Mucosa of descending colon (tissue), 3 donors: Measurements from ENCODE around the gene MSX2. TPM values are rescaled to one million over a fixed set of nuclear protein-coding genes. Genes with fewer than 3 reads are reported as not detected.

Experiments
- ATAC-seq: fragments of 200-7000 bp; cut with Tn5 transposase; one replicate; pipeline ENCODE4 v1.9.1; 2020; ENCODE audit warnings: mild to moderate bottlenecking, moderate library complexity
- DNase-seq, 3 donors: peaks; one replicate each; pipeline ENCODE4 v3.0.0-alpha.2; 2020
- H3K36me3 ChIP-seq: fragments of 200-600 bp; one replicate; pipeline ENCODE4 v1.8.0; 2021; ENCODE audit warnings: low read depth, mild to moderate bottlenecking
- H3K4me1 ChIP-seq: fragments of 200-600 bp; one replicate; pipeline ENCODE4 v1.8.0; 2021; ENCODE audit warnings: low read depth, mild to moderate bottlenecking
- H3K4me3 ChIP-seq: fragments of 200-600 bp; one replicate; pipeline ENCODE4 v1.8.0; 2021; ENCODE audit warnings: mild to moderate bottlenecking
- H3K9me3 ChIP-seq: fragments of 200-600 bp; one replicate; pipeline ENCODE4 v1.8.0; 2021; ENCODE audit warnings: mild to moderate bottlenecking
- intact Hi-C, 2 donors: fragments of 100-400 bp; cut with DNase I in 1 of 2; cut with micrococcal nuclease in 1 of 2; formaldehyde crosslinking; loops; one replicate each; pipeline versions ENCODE4 v1.11.0 to v1.11.1; 2022; cut with DNase I, micrococcal nuclease
- total RNA-seq, 3 donors: library from RNA; stranded (reverse); fragmentation: NEBNext Ultra II Directional in 2 of 3; extraction: Animal tissue kit (Norgen Biotek cat#: 25700) in 2 of 3; gene quantifications; one replicate each; pipeline versions ENCODE4 v1.2.1 to v1.2.4, GENCODE V29; 2021 to 2023
- TF ChIP-seq, protein P1 (sequence below): fragments of 200-600 bp; IDR thresholded peaks from one replicate; pipeline ENCODE4 v1.8.0; 2022; ENCODE audit warnings: antibody characterized with exemption, mild to moderate bottlenecking
- donor health status: DM: no; HTN: no; CAD: no; lungs with moderate emphysema.
- donor health status: DM: no; HTN: no; CAD: no.
- donor health status: DM: no; HTN: yes; CAD: no.

Gene MSX2
- total RNA-seq, 3 donors from 2014 or later = 0.17 to 0.66 (median 0.31) TPM

GRCh38 chr5:174718880-174719610, 5.3 kb upstream of the MSX2 start:
- DNase-seq (no peak), ATAC-seq (no peak)
- Histone ChIP-seq H3K9me3 (no peaks in the 10 kb centered on the region), H3K36me3 (no peaks in the 10 kb centered on the region), H3K4me1 (no peaks in the 10 kb centered on the region), H3K4me3 (no peak overlapping the region)
- TF ChIP-seq, protein P1, sequence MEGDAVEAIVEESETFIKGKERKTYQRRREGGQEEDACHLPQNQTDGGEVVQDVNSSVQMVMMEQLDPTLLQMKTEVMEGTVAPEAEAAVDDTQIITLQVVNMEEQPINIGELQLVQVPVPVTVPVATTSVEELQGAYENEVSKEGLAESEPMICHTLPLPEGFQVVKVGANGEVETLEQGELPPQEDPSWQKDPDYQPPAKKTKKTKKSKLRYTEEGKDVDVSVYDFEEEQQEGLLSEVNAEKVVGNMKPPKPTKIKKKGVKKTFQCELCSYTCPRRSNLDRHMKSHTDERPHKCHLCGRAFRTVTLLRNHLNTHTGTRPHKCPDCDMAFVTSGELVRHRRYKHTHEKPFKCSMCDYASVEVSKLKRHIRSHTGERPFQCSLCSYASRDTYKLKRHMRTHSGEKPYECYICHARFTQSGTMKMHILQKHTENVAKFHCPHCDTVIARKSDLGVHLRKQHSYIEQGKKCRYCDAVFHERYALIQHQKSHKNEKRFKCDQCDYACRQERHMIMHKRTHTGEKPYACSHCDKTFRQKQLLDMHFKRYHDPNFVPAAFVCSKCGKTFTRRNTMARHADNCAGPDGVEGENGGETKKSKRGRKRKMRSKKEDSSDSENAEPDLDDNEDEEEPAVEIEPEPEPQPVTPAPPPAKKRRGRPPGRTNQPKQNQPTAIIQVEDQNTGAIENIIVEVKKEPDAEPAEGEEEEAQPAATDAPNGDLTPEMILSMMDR = no peak
- intact Hi-C loops = no loop called here

DNA sequence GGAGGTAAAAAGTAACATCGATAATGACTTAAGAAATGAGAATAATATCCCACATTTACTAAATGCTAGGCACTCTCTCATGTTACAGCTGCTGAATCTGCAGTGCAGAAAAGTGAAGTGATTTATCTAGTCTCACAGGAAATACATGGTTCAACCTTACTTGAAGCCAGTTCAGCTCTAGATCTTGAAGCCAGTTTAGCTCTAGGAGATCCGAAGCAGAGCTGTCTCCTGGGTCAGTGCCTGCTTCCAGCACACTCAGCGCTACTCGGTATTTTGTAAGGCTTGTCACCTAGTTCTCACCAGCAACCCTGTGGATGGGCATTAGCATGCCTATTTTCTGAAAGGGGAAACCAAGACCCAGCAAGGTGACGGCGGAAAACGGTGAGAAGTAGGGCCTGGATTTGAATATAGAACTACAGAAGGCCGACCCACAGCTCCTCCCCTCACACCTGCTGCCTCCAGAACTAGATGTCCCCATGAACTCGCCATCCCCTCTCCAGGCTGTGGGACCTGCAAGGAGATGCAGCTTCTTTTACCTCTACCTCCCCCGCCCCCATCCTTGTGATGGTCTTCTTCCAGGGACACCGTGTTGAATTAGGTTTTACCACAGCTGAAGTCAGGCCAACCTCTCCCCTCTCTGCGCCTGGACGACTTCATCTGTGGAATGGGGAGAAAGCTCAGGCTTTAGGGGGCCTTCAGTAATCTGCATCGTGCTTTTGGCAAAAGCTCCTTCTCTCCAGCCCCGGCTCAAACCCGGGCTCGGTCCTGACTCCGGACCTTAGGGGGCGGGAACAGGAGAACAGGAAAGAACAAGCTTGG, 4.4 kb upstream of the MSX2 start:
- no peak for ATAC-seq
- Histone ChIP-seq H3K4me1 (peaks cover under 1% of the 10 kb centered on the region), H3K9me3 (no peaks in the 10 kb centered on the region), H3K36me3 (no peaks in the 10 kb centered on the region), H3K4me3 (no peak overlapping the region)
- DNase-seq = no peak
- intact Hi-C loops = no loop called here
- TF ChIP-seq, protein P1 = no peak

- intact Hi-C loops = no loop called here
- Histone ChIP-seq H3K36me3 (no peaks in the 10 kb centered on the region), H3K4me1 (peaks cover 6% of the 10 kb centered on the region), H3K4me3 (no peak overlapping the region), H3K9me3 (no peaks in the 10 kb centered on the region)
- TF ChIP-seq, protein P1 = no peak
- DNase-seq = no peak
- ATAC-seq = no peak
These were observed 3.5 kb upstream of the MSX2 start for GRCh38 chr5:174720612-174721529.

DNA sequence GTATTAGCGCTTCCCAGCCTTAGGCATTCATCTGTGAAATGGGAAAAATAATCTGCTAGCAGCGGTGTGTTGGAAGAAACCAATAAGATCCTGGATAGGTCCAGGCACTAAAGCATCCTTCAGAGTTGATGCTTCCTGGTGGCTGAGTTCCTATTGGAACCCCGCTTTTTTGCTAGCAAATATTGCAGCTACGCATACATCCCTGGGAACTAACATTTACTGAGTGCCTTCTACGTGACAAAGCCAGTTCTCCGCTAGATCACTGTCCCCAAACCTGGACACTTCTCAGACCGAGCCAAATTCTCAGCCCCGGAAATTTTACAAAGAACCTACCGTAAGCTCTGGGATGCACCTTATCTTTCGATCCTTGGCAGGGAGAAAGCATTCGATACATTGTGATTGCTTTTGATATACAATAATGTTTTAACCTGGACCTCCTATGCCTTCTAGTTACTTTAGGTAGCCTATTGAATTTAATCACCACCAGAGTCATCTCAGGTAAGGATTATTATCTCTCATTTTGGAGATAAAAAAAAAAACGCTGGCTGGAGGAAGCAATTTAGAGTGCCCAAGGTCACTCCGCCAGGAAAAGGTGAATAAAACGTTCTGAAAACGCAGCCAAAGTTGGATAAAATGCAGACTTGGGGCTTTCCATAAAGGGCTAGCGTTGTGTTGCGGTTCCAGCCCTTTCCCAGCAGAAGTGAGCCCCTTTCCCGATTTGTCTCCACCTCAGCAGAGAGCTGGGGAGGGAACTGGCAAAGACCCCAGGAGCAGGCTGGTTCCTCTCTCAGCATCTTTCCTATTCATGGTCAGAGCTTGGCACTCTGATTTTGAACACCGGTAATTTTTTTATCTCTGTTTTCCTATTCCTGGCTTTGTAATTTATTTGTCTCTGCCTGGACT, 2.6 kb upstream of the MSX2 start:
- intact Hi-C loops = no loop called here
- Histone ChIP-seq H3K4me1 (peaks cover 6% of the 10 kb centered on the region), H3K4me3 (no peak overlapping the region), H3K36me3 (no peaks in the 10 kb centered on the region), H3K9me3 (no peaks in the 10 kb centered on the region)
- no peak for DNase-seq
- no peak for ATAC-seq
- TF ChIP-seq, protein P1 = no peak
